ENCODE results near the gene ZMPSTE24. TPM values are rescaled to one million over a fixed set of nuclear protein-coding genes. Genes with fewer than 3 reads are reported as not detected.

ZMPSTE24 gene
- total RNA-seq, 1 donor from 2014 or later = 68.4 TPM

GRCh38 chr1:40244138-40244744 is 13.8 kb upstream of the ZMPSTE24 start:
- FAIRE-seq = no peak
- no peak for TF ChIP-seq CTCF (IDR thresholded peaks at IDR 0.05; ENCODE audit: insufficient read depth, low read length, severe bottlenecking)

GRCh38 chr1:40245686-40246085 is 12.3 kb upstream of the ZMPSTE24 start:
- FAIRE-seq (no peak), DNase-seq (ENCODE audit: low read depth) (no peak)
- Histone ChIP-seq H3K4me3 (ENCODE audit: low read depth, low read length) (no peak overlapping the region), H3K36me3 (ENCODE audit: control insufficient read depth, insufficient read depth, low read length) (no peaks in the 10 kb centered on the region), H3K27me3 (ENCODE audit: control insufficient read depth, insufficient read depth, low read length) (no peaks in the 10 kb centered on the region)
- TF ChIP-seq CTCF (IDR thresholded peaks at IDR 0.05; ENCODE audit: insufficient read depth, low read length, severe bottlenecking) = no peak

More at GRCh38 chr1:40244138-40244744, 13.8 kb upstream of the ZMPSTE24 start:
- DNase-seq (ENCODE audit: low read depth) = no peak
- Histone ChIP-seq H3K36me3 (ENCODE audit: control insufficient read depth, insufficient read depth, low read length) (no peaks in the 10 kb centered on the region), H3K4me3 (ENCODE audit: low read depth, low read length) (no peak overlapping the region), H3K27me3 (ENCODE audit: control insufficient read depth, insufficient read depth, low read length) (no peaks in the 10 kb centered on the region)

- no peak for TF ChIP-seq CTCF (IDR thresholded peaks at IDR 0.05; ENCODE audit: insufficient read depth, low read length, severe bottlenecking)
- no peaks in the 10 kb centered on the region for H3K27me3 ChIP-seq (ENCODE audit: control insufficient read depth, insufficient read depth, low read length)
- no peak for DNase-seq (ENCODE audit: low read depth)
- H3K36me3 ChIP-seq (ENCODE audit: control insufficient read depth, insufficient read depth, low read length) = no peaks in the 10 kb centered on the region
- no peak for FAIRE-seq
- no peak within 1 kb of the TSS for H3K4me3 ChIP-seq (ENCODE audit: low read depth, low read length)
Measured at GRCh38 chr1:40247655-40248054, 10.4 kb upstream of the ZMPSTE24 start, which contains the start of gene TMCO2. TMCO2 (plus strand) TSS chr1:40247937; CDS start chr1:40247994, 57 bp downstream.

GRCh38 chr1:40248412-40248811 is 9.6 kb upstream of the ZMPSTE24 start:
- no peak overlapping the region for H3K4me3 ChIP-seq (ENCODE audit: low read depth, low read length)
- no peaks in the 10 kb centered on the region for H3K27me3 ChIP-seq (ENCODE audit: control insufficient read depth, insufficient read depth, low read length)
- no peak for TF ChIP-seq CTCF (IDR thresholded peaks at IDR 0.05; ENCODE audit: insufficient read depth, low read length, severe bottlenecking)
- no peaks in the 10 kb centered on the region for H3K36me3 ChIP-seq (ENCODE audit: control insufficient read depth, insufficient read depth, low read length)
- FAIRE-seq (no peak), DNase-seq (ENCODE audit: low read depth) (no peak)

- FAIRE-seq = no peak
- no peak overlapping the region for H3K4me3 ChIP-seq (ENCODE audit: low read depth, low read length)
- no peaks in the 10 kb centered on the region for H3K36me3 ChIP-seq (ENCODE audit: control insufficient read depth, insufficient read depth, low read length)
- H3K27me3 ChIP-seq (ENCODE audit: control insufficient read depth, insufficient read depth, low read length) = no peaks in the 10 kb centered on the region
- DNase-seq (ENCODE audit: low read depth) = no peak
- TF ChIP-seq CTCF (IDR thresholded peaks at IDR 0.05; ENCODE audit: insufficient read depth, low read length, severe bottlenecking) = no peak
Measured at GRCh38 chr1:40251456-40251855, 6.6 kb upstream of the ZMPSTE24 start.

- H3K27me3 ChIP-seq (ENCODE audit: control insufficient read depth, insufficient read depth, low read length) = no peaks in the 10 kb centered on the region
- FAIRE-seq (no peak), DNase-seq (ENCODE audit: low read depth) (no peak)
- H3K36me3 ChIP-seq (ENCODE audit: control insufficient read depth, insufficient read depth, low read length) = no peaks in the 10 kb centered on the region
- no peak overlapping the region for H3K4me3 ChIP-seq (ENCODE audit: low read depth, low read length)
- no peak for TF ChIP-seq CTCF (IDR thresholded peaks at IDR 0.05; ENCODE audit: insufficient read depth, low read length, severe bottlenecking)
Measured at GRCh38 chr1:40252601-40253000, 5.4 kb upstream of the ZMPSTE24 start.
